NCI-H146 (cell line): ENCODE results near the gene TMEM200A.
"Not testable (repeated sequence)": the region's sequence is repeated elsewhere in the genome, so short reads cannot be mapped to it uniquely, and the experiment has no call there.

Experiments
- DNase-seq: peaks from one replicate; lab custom pipeline; 2025; lab: John Stamatoyannopoulos, UW

Gene TMEM200A

DNA sequence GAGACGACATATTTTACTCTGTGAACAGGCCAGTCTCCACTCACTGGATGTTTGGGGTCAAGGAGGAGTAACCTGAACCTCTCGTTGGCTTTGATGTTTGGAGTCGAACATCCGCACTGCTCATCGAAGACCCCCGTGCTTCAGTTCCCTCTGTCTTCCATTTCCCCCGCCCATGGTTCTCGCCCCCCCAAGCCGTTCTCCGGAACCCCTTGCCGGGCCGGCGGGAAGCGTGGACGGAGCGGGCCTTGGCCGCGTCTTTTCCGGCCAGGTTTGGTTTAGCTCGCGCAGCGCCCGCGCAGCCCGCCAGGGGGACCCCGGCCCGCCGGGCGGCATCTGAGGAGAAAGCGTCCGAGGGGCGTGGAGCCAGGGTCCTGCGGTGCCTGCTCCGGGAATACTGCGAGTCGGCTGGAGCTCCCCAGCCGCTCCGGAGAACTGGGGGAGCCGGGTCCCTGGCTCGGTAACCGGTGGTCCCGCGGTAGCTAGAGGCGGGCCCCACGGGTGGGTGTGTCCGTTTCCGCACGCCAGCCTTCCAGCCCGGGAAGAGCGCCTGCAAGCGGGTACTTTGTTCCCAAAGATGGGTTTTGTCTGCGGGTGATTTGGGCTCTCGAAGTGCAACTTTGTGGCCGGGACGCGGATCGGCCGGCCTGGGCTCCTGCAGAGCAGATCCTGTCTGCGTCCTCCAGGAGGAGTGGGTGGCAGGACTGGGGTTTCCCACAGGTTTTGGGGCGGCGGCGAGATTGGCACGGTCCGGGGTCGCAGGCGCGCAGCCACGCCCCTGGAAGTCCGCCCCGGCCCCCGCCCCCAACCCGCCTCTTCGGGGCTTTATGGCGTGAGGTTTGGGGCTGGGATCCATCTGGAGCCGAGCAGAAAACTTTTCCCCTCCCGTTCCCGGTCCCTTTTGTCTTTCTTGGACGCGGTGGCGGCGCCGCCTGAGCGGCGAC is at the start of gene TMEM200A:
TSS of gene TMEM200A (plus strand) at position 852 of the 941 bp plus-strand sequence. CDS start 74,406 bp downstream, outside the sequence.
- DNase-seq, result peak; percentile 63

DNA sequence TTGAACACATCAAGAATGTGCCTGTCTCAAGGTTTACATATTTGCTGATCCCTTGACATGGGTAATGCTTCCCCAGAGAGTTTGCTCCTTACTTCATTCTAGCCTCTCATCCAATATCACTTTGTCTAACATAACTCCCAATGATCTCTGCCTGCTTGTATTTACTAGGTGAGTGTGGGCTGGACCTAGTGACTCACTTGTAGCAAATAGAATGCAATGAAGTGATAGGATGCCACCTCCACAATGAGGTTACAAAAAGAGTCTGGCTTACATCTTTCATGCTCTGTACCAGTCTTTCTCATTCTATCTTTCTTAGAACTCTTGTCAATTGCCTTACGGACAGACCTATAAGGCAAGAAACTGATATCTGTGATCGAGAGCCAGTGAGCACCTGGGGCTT is 44.9 kb upstream of the TMEM200A start:
- no peak for DNase-seq

DNA sequence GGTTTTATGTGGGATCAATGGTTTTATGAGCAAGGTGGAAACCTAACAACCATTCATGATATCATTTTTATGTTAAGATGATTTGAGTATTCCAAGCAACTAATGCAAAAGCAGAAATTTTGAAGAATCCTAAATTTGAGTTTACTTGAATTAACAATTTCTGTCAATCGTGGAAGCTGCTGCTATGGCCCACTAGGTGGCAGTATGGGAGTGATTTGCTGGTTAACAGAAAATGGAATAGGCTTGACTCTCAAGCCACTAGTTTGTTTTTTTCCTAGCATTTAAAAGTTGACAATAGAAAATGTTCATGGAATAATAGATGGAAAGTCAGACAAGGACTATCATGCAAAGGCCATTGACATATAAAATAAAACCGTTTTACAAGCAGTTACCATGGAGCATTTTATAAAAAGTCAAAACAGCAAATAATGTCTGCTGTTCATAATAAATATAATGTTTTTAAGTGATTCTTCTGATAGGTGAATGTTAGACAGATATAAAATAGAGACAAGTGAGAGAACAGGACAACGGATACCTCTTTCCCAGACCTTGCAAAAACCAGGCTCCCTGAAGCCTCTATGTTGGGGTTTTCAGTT is 43.0 kb upstream of the TMEM200A start:
- peak; percentile 51 for DNase-seq

- no peak for DNase-seq
Observed at GRCh38 chr6:130324657-130325056, 41.2 kb upstream of the TMEM200A start.

- no peak for DNase-seq
Observed at GRCh38 chr6:130326496-130326895, 39.3 kb upstream of the TMEM200A start.

GRCh38 chr6:130337534-130337933 is 28.3 kb upstream of the TMEM200A start:
- no peak for DNase-seq

DNA sequence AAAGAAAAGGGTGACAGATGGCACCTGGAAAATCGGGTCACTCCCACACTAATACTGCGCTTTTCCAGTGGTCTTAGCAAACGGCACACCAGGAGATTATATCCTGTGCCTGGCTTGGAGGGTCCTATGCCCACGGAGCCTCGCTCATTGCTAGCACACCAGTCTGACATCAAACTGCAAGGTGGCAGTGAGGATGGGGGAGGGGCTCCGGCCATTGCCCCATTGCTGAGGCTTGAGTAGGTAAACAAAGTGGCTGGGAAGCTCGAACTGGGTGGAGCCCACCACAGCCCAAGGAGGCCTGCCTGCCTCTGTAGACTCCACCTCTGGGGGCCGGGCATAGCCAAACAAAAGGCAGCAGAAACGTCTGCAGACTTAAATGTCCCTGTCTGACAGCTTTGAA is 19.5 kb upstream of the TMEM200A start:
- not testable (repeated sequence) for DNase-seq

DNA sequence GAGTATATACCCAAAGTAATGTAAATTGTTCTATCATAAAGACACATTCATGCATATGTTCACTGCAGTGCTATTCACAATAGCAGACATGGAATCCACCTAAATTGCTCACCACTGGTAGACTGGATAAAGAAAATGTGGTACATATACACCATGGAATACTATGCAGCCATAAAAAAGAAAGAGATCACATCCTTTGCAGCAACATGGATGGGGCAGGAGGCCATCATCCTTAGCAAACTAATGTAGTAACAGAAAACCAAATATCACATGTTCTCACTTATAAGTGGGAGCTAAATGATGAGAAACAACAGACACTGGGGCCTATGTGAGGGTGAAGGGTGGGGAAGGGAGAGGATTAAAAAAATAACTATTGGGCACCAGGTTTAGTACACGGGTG is 11.5 kb upstream of the TMEM200A start:
- no peak for DNase-seq

DNA sequence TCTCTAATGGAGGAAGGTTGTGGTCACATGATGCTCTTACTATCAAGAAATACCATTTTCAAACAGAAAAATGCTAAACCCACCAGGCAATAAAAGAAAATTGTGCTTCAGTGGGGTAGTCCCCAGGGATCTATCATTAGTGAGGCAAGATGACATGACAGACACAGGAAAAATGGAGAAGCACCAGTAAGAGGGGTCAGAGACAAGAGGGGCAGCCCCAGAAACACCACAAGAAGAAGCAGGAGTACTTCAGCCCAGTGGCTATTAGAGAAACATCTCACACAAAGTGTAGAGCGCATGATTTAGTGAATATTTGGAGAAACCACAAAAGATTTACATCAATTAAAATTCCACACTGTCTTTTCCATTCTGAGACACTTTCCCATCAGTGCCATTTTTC is 10.2 kb upstream of the TMEM200A start:
- DNase-seq, result no peak

- no peak for DNase-seq
Observed at GRCh38 chr6:130357436-130357835, 8.4 kb upstream of the TMEM200A start.

DNA sequence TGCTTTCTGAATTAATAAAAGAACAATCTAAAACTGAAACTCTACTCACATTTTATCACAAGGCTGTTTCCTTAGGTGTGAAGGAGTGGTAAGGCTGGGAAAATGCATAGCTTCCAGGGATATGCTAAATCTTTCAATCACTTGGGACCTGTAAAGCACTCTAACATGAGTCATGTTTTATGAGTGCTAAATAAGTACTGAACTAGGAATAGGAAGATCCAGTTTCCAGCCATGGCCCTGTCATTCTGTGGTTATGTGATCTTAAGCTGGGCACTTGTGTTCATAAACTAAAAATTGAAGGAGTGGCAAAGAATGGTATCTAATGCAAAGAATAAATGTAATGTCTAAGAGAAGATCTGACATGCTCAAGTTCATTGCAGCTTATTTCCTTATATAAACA is 6.1 kb upstream of the TMEM200A start:
- DNase-seq, result no peak

- DNase-seq, result no peak
Observed at GRCh38 chr6:130362128-130362527, 3.7 kb upstream of the TMEM200A start.

- no peak for DNase-seq
Observed at GRCh38 chr6:130364224-130364780, 1.5 kb upstream of the TMEM200A start.

DNA sequence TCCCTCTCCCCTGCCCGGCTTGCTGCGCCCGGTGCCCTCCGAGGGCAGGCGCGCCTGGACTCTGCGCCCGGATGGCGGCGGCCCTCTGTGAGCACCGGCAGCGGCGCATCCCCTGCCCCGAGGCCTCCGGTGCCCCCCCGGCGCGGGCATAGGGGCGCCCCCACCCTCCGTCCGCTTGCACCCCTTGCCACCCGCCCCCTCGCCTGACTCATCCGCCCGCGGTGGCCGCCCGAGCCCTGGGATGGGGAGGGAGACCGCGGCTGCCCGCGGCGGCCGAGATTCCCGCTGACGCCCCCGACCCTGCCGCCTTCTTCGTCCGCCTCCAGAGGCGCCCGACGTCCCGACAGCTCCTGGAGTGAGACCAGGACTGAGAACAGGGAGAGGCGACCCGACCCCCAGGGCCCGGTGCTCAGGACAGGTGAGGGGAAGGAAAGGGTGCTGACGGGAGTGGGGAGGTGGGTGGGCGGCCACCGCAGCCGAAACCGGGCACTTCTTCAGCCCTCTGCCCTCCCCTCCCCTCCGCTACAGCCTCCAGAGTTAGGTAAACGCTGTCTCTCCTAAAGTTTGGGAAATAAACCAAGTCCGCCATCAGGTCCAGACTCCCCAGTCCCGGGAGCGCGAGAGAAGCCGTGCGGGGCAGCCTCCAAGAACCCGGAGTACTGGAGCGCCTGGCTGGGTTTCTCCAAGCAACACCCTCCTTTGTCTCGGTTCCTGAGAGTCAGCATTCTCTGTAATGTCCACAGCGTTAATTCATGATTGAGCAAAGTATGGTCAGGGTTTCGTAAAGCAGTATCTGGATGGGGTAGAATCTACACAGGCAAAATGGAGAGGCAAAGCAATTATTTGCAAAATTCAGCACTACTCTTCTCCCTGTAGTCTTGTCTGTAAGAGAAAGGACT is 539 bp downstream of the TMEM200A start:
- peak; percentile 37 for DNase-seq

- DNase-seq, result no peak
Observed at GRCh38 chr6:130367767-130368166, 1.9 kb downstream of the TMEM200A start.

GRCh38 chr6:130368576-130368975 is 2.8 kb downstream of the TMEM200A start:
- no peak for DNase-seq

GRCh38 chr6:130369831-130370230 is 4.0 kb downstream of the TMEM200A start:
- DNase-seq, result no peak

- DNase-seq, result no peak
Observed at GRCh38 chr6:130371921-130372420, 6.2 kb downstream of the TMEM200A start.

- DNase-seq, result no peak
Observed at GRCh38 chr6:130372786-130373185, 7.0 kb downstream of the TMEM200A start.

DNA sequence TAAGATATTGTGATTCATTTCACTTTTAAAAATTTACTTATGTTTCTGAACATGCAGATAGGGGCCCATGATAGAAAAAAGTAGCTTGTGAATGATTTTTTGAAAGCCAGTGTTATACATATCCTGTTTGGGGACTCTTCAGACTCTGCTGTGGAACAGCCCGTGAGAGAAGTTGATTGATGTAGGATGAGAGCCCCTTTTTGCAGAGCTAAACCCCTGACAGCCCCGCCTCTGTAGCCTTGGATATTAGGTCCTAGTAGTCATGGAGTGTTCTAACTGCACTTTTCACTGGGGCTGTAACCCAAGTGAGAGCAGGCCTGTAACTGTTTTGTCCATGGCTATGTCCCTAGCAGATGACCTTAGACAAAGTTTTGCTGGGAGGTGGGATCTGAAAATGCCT is 8.2 kb downstream of the TMEM200A start:
- DNase-seq, result no peak

GRCh38 chr6:130376936-130377335 is 11.1 kb downstream of the TMEM200A start:
- no peak for DNase-seq

DNA sequence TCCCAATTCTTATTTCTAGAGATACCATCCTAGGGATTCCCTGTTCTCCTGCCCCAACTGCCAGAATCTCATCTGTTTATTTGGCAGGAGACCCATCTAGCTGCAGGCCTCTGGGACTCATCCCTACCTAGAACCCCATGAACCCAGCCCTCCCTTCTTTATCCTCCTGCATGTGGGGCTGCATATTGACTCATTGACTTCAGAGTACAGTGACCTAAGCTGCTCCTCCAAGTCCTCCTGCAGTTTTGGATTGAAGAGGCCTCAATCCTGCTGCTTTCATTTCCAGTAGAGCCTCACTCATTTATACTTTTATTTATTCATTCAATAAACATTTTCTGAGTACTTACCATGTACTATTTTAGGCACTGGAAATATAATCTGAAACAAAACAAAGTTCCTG is 11.6 kb downstream of the TMEM200A start:
- DNase-seq, result no peak
